RWPE1 (cell line): Measurements from ENCODE around the gene PLA2G7.
"Not testable (repeated sequence)": the region's sequence is repeated elsewhere in the genome, so short reads cannot be mapped to it uniquely, and the experiment has no call there.

Source experiments
- CTCF ChIA-PET: fragments of 350-600 bp; sonication (Branson Sonifier 250); formaldehyde crosslinking; extraction: SDS; loops from one replicate; lab custom pipeline; 2021; lab: Yijun Ruan, JAX
- POLR2A ChIA-PET: fragments of 400-600 bp; formaldehyde crosslinking; extraction: SDS; loops from one replicate; lab custom pipeline; 2020; ENCODE audit warnings: antibody characterized with exemption; ENCODE audit not compliant: low non-redundant PET; lab: Yijun Ruan, JAX
- DNase-seq: peaks from one replicate; pipeline ENCODE4 v3.0.0; 2012; ENCODE audit warnings: low spot score
- H3K27ac ChIP-seq: fragments of 450-650 bp; 2 replicates; pipeline ENCODE4 v1.5.1; 2017
- CTCF ChIP-seq: fragments of 450-650 bp; conservative IDR thresholded peaks from 2 replicates; pipeline ENCODE4 v1.5.1; 2017; ENCODE audit warnings: low read depth, mild to moderate bottlenecking

The PLA2G7 gene

DNA sequence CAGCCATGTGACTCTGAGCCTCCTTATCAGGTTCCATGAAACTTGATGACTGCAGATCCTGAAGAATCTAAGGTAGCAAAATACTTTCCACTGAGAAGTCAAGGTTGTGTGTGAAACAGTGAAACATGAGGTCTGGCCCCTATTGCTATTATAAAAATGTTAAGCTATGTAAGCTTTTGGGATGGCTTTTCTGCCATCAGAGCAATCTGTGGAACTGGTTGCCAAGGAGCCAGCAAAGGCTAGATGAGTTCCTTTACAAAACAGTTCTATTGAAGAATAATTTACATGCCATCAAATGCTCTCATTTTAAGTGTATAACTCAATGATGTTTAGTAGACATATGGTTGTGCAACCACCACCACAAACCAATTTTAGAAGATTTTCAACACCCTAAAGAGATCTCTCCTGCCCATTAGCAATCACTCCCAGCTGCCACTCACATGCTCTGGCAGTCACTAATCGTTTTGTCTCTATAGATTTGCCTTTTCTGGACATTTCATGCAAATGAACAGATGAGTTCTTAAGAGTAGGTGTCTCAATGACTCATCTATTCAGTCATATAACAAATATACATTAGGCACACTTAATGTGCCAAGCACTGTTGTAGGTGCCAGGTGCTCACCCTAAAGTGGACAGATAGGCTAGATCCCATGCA, 38.2 kb upstream of the PLA2G7 start:
- ChIA-PET CTCF (interaction anchor here (0.7 kb wide), 1 partner anchor 404 kb away, joined by 6 read pairs; no protein-coding TSS in a partner anchor), POLR2A (no interaction called here)
- no peak for TF ChIP-seq CTCF
- no peak for DNase-seq
- no peak overlapping the region for H3K27ac ChIP-seq

DNA sequence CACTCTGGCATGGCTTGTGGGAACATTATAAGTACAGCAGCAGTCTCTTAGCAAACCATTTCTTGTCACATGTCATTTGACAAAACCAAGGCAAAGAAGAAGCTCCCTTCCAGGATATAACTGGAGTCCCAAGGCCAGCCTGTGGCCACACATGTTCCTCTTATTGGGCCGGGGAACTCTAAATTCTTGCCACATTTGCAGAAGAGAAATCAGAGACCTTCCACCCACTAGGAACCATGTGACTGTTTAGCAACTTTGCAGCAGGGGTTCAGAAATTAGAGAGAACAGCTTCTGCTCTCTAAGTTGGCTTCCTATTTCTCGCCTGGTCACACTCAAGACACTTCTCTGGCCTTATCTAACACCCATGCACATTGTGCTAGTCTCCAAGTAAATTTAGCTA, 37.6 kb upstream of the PLA2G7 start:
- H3K27ac ChIP-seq: no peak overlapping the region
- ChIA-PET POLR2A (no interaction called here), CTCF (interaction anchor here (0.7 kb wide), 1 partner anchor 404 kb away, joined by 6 read pairs; no protein-coding TSS in a partner anchor)
- no peak for DNase-seq
- TF ChIP-seq CTCF: no peak

DNA sequence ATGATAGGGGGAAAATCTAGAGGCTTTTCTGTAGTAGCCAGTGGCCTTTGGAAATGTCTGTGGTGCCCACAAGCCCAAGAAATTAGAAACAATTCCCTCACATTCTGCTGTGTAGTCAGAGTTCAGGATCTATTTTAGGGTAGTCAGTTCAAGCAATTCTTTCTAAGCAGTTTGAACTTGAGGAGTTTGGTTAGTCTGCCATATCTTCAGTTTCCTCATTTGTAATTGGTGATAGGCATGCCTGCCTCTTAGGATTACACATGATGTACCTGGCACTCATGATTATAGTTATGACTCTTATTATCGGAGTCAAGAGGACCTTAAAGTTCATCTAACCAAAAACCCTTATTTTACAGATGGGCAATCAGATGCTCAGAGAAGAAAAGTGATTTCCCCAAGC, 36.8 kb upstream of the PLA2G7 start:
- no peak for DNase-seq
- ChIA-PET CTCF (no interaction called here), POLR2A (no interaction called here)
- H3K27ac ChIP-seq: no peak overlapping the region
- TF ChIP-seq CTCF: no peak

DNA sequence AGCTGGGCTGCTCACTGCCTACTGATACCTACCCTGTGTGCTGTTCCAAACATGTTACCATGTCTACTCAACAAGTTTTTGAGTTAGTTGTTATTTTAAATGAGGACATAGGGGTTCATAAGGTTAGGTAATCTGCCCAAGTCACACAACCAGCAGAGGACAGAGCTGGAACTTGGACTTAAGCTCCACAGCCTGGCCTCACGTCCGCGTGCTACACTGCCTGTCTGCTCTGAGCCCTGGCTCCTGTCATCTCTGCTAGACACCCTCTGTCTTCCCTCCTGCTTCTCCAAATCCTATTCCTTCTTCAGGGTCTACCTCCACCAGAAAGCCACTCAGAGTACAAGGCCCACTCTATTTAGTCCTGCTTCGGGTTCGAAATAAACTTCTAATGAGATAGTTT, 29.8 kb upstream of the PLA2G7 start:
- DNase-seq: no peak
- CTCF ChIA-PET: no interaction called here
- TF ChIP-seq CTCF: no peak
- H3K27ac ChIP-seq: no peak overlapping the region
- POLR2A ChIA-PET: no interaction called here

- H3K27ac ChIP-seq, CTCF ChIA-PET, DNase-seq, POLR2A ChIA-PET: not testable (repeated sequence)
These were observed 29.1 kb upstream of the PLA2G7 start for GRCh38 chr6:46764280-46764679.

DNA sequence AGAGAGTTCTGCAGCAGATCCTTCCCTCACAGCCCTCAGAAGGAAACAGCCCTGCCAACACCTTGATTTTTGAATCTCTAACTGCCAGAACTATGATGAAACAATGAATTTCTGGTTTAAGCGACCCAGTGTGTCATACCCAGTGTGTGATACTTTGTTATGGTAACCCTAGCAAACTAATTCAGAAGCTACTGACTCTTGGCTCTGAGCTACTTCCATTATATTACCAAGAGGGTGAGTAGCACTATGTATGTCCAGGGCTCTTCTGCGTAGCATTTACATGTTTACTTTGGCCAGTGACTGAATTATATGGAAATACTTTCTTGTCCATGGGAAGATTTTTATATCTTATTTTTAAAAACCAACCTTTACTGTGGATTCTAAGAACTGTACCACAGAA, 28.3 kb upstream of the PLA2G7 start:
- DNase-seq: no peak
- H3K27ac ChIP-seq: no peak overlapping the region
- TF ChIP-seq CTCF: no peak
- CTCF ChIA-PET: interaction anchor here (0.7 kb wide), 1 partner anchor 513 kb away, joined by 3 read pairs; no protein-coding TSS in a partner anchor
- POLR2A ChIA-PET: no interaction called here

GRCh38 chr6:46760925-46761324, 25.8 kb upstream of the PLA2G7 start:
- H3K27ac ChIP-seq: no peak overlapping the region
- TF ChIP-seq CTCF: no peak
- POLR2A ChIA-PET: no interaction called here
- no peak for DNase-seq
- CTCF ChIA-PET: no interaction called here
